CD4-positive, CD25-positive, alpha-beta regulatory T cell (primary cell): ENCODE data around the gene STAB2. TPM values are rescaled to one million over a fixed set of nuclear protein-coding genes. Genes with fewer than 3 reads are reported as not detected.

Experiments used
- ATAC-seq, 2 donors: fragments of 150-1000 bp; cut with Tn5 transposase; one replicate each; pipeline ENCODE4 v1.10.0; 2021; ENCODE audit warnings: low read depth in 2 of 2, moderate number of reproducible peaks in 2 of 2, moderate library complexity in 1 of 2
- DNase-seq, 3 donors: peaks; one replicate each; pipeline versions ENCODE4 v3.0.0 to v3.0.0-alpha.2; 2012 to 2022; ENCODE audit warnings: mixed read lengths in 1 of 3
- H3K27ac ChIP-seq: one replicate; pipeline ENCODE4 v1.7.0; 2013; ENCODE audit warnings: mild to moderate bottlenecking, low read length; ENCODE audit not compliant: insufficient read depth, poor library complexity, severe bottlenecking
- H3K27me3 ChIP-seq: one replicate; pipeline ENCODE4 v1.7.0; 2013; ENCODE audit warnings: low read length; ENCODE audit not compliant: control insufficient read depth, insufficient read depth
- H3K36me3 ChIP-seq: one replicate; pipeline ENCODE4 v1.7.0; 2013; ENCODE audit warnings: mild to moderate bottlenecking, low read length, moderate library complexity; ENCODE audit not compliant: control insufficient read depth, insufficient read depth
- H3K4me1 ChIP-seq: 2 replicates; pipeline ENCODE4 v1.7.0; 2013; ENCODE audit warnings: mild to moderate bottlenecking, low read length; ENCODE audit not compliant: insufficient read depth, control insufficient read depth, poor library complexity, severe bottlenecking
- H3K4me3 ChIP-seq: one replicate; pipeline ENCODE4 v1.7.0; 2013; ENCODE audit warnings: low read depth, mild to moderate bottlenecking, low read length, moderate library complexity
- H3K9me3 ChIP-seq, 2 experiments: 1 replicate in 1 of 2; 2 replicates in 1 of 2; pipeline ENCODE4 v1.7.0; 2013; ENCODE audit warnings: low read length in 2 of 2, mild to moderate bottlenecking in 1 of 2, moderate library complexity in 1 of 2; ENCODE audit not compliant: control insufficient read depth in 2 of 2
- H3K27ac Mint-ChIP-seq, 3 donors: one replicate each; pipeline ENCODE4 v1.8.0; 2020 to 2022; ENCODE audit warnings: mild to moderate bottlenecking in 3 of 3, mixed read lengths in 3 of 3, moderate library complexity in 2 of 3
- H3K27me3 Mint-ChIP-seq: one replicate; pipeline ENCODE4 v1.8.0; 2022; ENCODE audit warnings: mild to moderate bottlenecking, mixed read lengths
- H3K36me3 Mint-ChIP-seq: one replicate; pipeline ENCODE4 v1.8.0; 2020; ENCODE audit warnings: mixed read lengths
- H3K4me1 Mint-ChIP-seq, 4 donors: one replicate each; pipeline ENCODE4 v1.8.0; 2020 to 2022; ENCODE audit warnings: mixed read lengths in 4 of 4, mild to moderate bottlenecking in 1 of 4
- H3K4me3 Mint-ChIP-seq, 4 donors: one replicate each; pipeline ENCODE4 v1.8.0; 2020 to 2022; ENCODE audit warnings: mild to moderate bottlenecking in 4 of 4, mixed read lengths in 4 of 4, moderate library complexity in 3 of 4
- H3K9me3 Mint-ChIP-seq, 7 donors: one replicate each; pipeline ENCODE4 v1.8.0; 2020 to 2022; ENCODE audit warnings: mixed read lengths in 7 of 7, mild to moderate bottlenecking in 3 of 7, moderate library complexity in 2 of 7
- polyA plus RNA-seq, 4 donors: library from polyadenylated mRNA; unstranded; fragments of 300-500 nt; fragmentation: Illumina TruSeq; gene quantifications; one replicate each; pipeline ENCODE4 v1.2.3, GENCODE V29; 2021
- total RNA-seq: library from RNA; stranded (reverse); gene quantifications from one replicate; pipeline ENCODE4 v1.2.3, GENCODE V29; 2022

Gene STAB2
- total and polyA plus RNA-seq, 5 donors from 2014 or later = not detected

- H3K27me3 Mint-ChIP-seq = no peaks in the 10 kb centered on the region
- Histone ChIP-seq H3K27ac (no peak overlapping the region), H3K27me3 (no peaks in the 10 kb centered on the region), H3K36me3 (peaks cover 2% of the 10 kb centered on the region), H3K9me3 (no peaks in the 10 kb centered on the region), H3K4me3 (no peak overlapping the region), H3K4me1 (no peaks in the 10 kb centered on the region)
- H3K4me1 Mint-ChIP-seq = peaks cover 0 to 4% (median 1%) of the 10 kb centered on the region in 4 donors
- no peaks in the 10 kb centered on the region for H3K9me3 Mint-ChIP-seq
- DNase-seq = no peak
- peak overlapping the region in 1 of 3 donors; percentile 11 for H3K27ac Mint-ChIP-seq
- ATAC-seq = no peak
- no peak overlapping the region for H3K4me3 Mint-ChIP-seq
- peaks cover 31% of the 10 kb centered on the region for H3K36me3 Mint-ChIP-seq
Observed at GRCh38 chr12:103802586-103802886, 215.5 kb downstream of the STAB2 start.

GRCh38 chr12:103803847-103804246 is 216.8 kb downstream of the STAB2 start:
- H3K36me3 ChIP-seq = no peaks in the 10 kb centered on the region
- no peak overlapping the region for H3K27ac ChIP-seq
- no peaks in the 10 kb centered on the region for H3K27me3 ChIP-seq
- Mint-ChIP-seq H3K27ac (no peak overlapping the region), H3K27me3 (no peaks in the 10 kb centered on the region), H3K4me3 (no peak overlapping the region), H3K9me3 (no peaks in the 10 kb centered on the region), H3K36me3 (peaks cover 36% of the 10 kb centered on the region), H3K4me1 (peaks cover 0 to 4% (median 1%) of the 10 kb centered on the region in 4 donors)
- ATAC-seq (no peak), DNase-seq (no peak)
- no peaks in the 10 kb centered on the region for H3K9me3 ChIP-seq
- H3K4me3 ChIP-seq = no peak overlapping the region
- H3K4me1 ChIP-seq = no peaks in the 10 kb centered on the region

DNA sequence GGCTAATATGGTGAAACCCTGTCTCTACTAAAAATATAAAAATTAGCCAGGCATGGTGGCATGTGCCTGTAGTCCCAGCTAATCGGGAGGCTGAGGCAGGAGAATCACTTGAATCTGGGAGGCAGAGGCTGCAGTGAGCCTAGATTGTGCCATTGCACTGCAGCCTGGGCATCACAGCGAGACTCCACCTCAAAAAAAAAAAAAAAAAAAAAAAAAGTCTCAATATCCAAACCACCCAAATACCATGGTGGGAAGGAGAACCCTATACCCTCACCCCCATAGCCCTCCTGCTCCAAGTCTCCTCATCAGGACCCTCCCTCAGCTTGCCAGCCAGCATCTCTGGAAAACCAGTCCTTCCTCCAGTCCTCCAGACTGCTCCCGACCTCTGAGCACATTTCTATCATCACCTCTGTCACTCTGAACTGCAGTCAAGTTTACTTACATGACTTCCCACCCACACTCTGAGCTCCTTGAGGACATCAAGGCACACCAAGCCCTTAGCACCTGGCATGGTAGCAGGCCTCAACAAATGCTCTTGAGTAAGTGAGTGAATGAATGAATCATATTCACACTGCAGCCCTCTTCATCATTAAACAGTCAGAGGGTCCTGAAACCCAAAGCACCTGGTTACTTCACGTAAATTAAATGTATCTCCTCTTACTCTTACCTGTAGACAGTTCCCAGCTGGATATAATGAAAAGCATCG is 218.7 kb downstream of the STAB2 start:
- peaks cover 0 to 2% (median 0%) of the 10 kb centered on the region in 4 donors for H3K4me1 Mint-ChIP-seq
- no peaks in the 10 kb centered on the region for H3K4me1 ChIP-seq

GRCh38 chr12:103806803-103807202 is 219.7 kb downstream of the STAB2 start:
- H3K27me3 ChIP-seq = no peaks in the 10 kb centered on the region
- no peak for ATAC-seq

More for the DNA sequence above, 218.7 kb downstream of the STAB2 start:
- Histone ChIP-seq H3K36me3 (no peaks in the 10 kb centered on the region), H3K9me3 (no peaks in the 10 kb centered on the region), H3K27ac (no peak overlapping the region), H3K27me3 (no peaks in the 10 kb centered on the region), H3K4me3 (no peak overlapping the region)
- Mint-ChIP-seq H3K9me3 (no peaks in the 10 kb centered on the region), H3K27me3 (no peaks in the 10 kb centered on the region), H3K4me3 (no peak overlapping the region), H3K36me3 (peaks cover 31% of the 10 kb centered on the region), H3K27ac (no peak overlapping the region)
- DNase-seq = no peak
- no peak for ATAC-seq

DNA sequence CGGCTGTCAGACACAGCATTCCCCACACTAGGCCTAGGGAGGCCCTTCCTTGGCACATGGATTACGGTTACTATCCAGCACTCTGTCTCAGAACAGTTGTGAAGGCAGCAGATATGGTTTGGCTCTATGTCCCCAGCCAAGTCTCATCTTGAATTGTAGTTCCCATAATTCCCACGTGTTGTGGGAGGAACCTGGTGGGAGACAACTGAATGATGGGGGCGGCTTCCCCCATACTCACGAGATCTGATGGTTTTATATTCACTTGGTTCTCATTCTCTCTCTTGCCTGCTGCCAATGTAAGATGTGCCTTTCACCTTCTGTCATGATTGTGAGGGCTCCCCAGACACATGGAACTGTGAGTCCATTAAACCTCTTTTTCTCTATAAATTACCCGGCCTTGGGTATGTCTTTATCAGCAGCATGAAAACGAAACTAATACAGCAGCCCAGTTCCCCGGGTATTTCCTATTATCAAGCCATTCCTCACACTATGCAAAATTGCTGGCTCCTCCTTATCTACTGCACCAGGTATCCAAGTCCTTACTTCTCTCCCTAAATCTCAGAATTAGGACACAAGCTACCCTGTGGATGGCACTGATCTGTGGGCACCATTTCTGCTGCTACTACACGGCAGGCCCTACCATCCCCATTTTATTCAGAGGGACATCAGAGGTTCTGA is 220.6 kb downstream of the STAB2 start:
- DNase-seq = no peak
- Mint-ChIP-seq H3K4me3 (no peak overlapping the region), H3K27ac (no peak overlapping the region), H3K36me3 (peaks cover 27% of the 10 kb centered on the region), H3K4me1 (no peaks in the 10 kb centered on the region), H3K9me3 (no peaks in the 10 kb centered on the region), H3K27me3 (no peaks in the 10 kb centered on the region)
- Histone ChIP-seq H3K27me3 (no peaks in the 10 kb centered on the region), H3K36me3 (no peaks in the 10 kb centered on the region), H3K4me1 (no peaks in the 10 kb centered on the region), H3K27ac (no peak overlapping the region), H3K9me3 (no peaks in the 10 kb centered on the region), H3K4me3 (no peak overlapping the region)
- ATAC-seq = no peak

More at GRCh38 chr12:103806803-103807202, 219.7 kb downstream of the STAB2 start:
- H3K4me1 ChIP-seq = no peaks in the 10 kb centered on the region
- no peak overlapping the region for H3K27ac Mint-ChIP-seq
- H3K4me3 Mint-ChIP-seq = no peak overlapping the region
- no peaks in the 10 kb centered on the region for H3K4me1 Mint-ChIP-seq
- H3K4me3 ChIP-seq = no peak overlapping the region
- no peaks in the 10 kb centered on the region for H3K27me3 Mint-ChIP-seq
- no peak overlapping the region for H3K27ac ChIP-seq
- H3K36me3 Mint-ChIP-seq = peaks cover 33% of the 10 kb centered on the region
- no peaks in the 10 kb centered on the region for H3K9me3 ChIP-seq
- no peaks in the 10 kb centered on the region for H3K36me3 ChIP-seq
- H3K9me3 Mint-ChIP-seq = no peaks in the 10 kb centered on the region
- DNase-seq = no peak

DNA sequence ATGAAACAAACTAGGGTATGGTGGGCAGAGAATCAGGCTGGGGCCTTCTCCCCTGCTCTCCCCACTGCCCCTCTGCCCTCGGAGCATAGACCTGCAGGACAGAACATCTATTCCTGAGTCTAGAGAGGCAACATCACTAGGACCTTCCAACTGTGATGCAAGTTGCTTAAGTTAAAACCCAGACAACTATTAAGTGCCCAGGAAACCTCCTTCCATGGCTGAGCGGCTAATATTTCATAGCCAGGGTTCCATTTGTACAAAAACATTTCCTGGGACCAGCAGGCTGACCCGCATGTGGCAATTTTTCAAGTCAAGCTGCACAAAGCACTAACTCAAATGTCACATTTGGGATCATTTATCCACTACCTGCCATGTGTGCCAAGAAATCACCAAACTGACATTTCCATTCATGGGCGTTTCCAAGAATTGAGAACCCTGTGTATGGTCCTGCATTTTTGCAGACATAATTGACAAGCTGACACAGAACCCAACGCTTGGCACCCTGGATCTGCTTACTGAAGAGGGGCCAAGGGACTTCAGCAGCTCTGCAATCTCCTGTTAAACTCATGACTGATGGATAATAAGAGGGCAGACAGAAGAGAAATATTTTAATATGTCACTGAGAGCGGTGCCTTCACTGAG is 221.3 kb downstream of the STAB2 start:
- no peaks in the 10 kb centered on the region for H3K9me3 Mint-ChIP-seq
- H3K27ac Mint-ChIP-seq = no peak overlapping the region
- DNase-seq (no peak), ATAC-seq (no peak)
- Histone ChIP-seq H3K9me3 (no peaks in the 10 kb centered on the region), H3K4me3 (no peak overlapping the region), H3K27ac (no peak overlapping the region), H3K27me3 (no peaks in the 10 kb centered on the region), H3K36me3 (peaks cover 3% of the 10 kb centered on the region), H3K4me1 (no peaks in the 10 kb centered on the region)
- H3K4me3 Mint-ChIP-seq = no peak overlapping the region
- no peaks in the 10 kb centered on the region for H3K4me1 Mint-ChIP-seq
- H3K27me3 Mint-ChIP-seq = no peaks in the 10 kb centered on the region
- peaks cover 24% of the 10 kb centered on the region for H3K36me3 Mint-ChIP-seq

DNA sequence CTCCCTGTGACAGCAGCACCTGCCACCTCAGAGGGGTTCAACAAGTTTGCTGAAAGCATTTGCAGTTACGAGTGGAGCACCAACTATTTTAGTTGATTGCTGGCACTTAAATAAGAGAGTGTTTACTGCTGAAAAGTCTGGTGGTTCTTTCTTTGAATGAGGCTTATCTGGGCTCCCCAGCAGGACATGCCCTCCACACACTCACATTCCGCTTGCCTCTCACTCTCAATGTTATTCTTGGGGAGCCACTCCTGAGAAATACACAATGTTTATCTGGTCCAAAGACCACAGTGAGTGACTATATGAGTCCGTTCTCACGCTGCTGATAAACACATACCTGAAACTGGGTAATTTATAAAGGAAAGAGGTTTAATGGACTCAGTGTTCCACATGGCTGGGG is 222.1 kb downstream of the STAB2 start:
- no peaks in the 10 kb centered on the region for H3K4me1 Mint-ChIP-seq
- H3K9me3 Mint-ChIP-seq = no peaks in the 10 kb centered on the region
- Histone ChIP-seq H3K27me3 (no peaks in the 10 kb centered on the region), H3K9me3 (no peaks in the 10 kb centered on the region), H3K4me1 (no peaks in the 10 kb centered on the region), H3K27ac (no peak overlapping the region), H3K36me3 (peaks cover 3% of the 10 kb centered on the region), H3K4me3 (no peak overlapping the region)
- no peak for DNase-seq
- H3K27me3 Mint-ChIP-seq = no peaks in the 10 kb centered on the region
- no peak overlapping the region for H3K4me3 Mint-ChIP-seq
- no peak for ATAC-seq
- H3K27ac Mint-ChIP-seq = no peak overlapping the region
- peaks cover 27% of the 10 kb centered on the region for H3K36me3 Mint-ChIP-seq
